Caco-2 (cell line): ENCODE measurements around the gene PLEKHG5. TPM values are rescaled to one million over a fixed set of nuclear protein-coding genes. Genes with fewer than 3 reads are reported as not detected.

ENCODE experiments used
- BruUV-seq: library from RNA; stranded (reverse); fragments of 400-500 nt; replicated peaks from 2 replicates; lab custom pipeline; 2021; lab: Mats Ljungman, UMichigan
- CTCF ChIA-PET: fragments of 300-600 bp; sonication (Branson Sonifier 250); formaldehyde crosslinking; loops from one replicate; lab custom pipeline; 2022; ENCODE audit warnings: antibody characterized with exemption; lab: Charles Lee
- POLR2A ChIA-PET: fragments of 300-600 bp; sonication (Branson Sonifier 250); formaldehyde crosslinking; loops from one replicate; lab custom pipeline; 2022; ENCODE audit warnings: antibody characterized with exemption; lab: Charles Lee
- DNase-seq, 2 experiments: peaks; one replicate each; pipeline versions ENCODE4 v3.0.0 to v3.0.0-alpha.2; 2020 to 2022
- H3K27me3 ChIP-seq: replicated peaks from 2 replicates; pipeline ENCODE4 v1.6.0; 2011; ENCODE audit warnings: low read length; ENCODE audit not compliant: control insufficient read depth, insufficient read depth
- H3K36me3 ChIP-seq: 2 replicates; pipeline ENCODE4 v1.5.1; 2011; ENCODE audit warnings: low read length; ENCODE audit not compliant: control insufficient read depth, insufficient read depth
- H3K4me1 ChIP-seq: fragments of 250-450 bp; sonication (Bioruptor Pico); 2 replicates; pipeline ENCODE4 v1.5.1; 2020; ENCODE audit warnings: mild to moderate bottlenecking
- H3K4me3 ChIP-seq: 2 replicates; pipeline ENCODE4 v1.5.1; 2011; ENCODE audit warnings: low read depth, mild to moderate bottlenecking, control low read depth, low read length
- H3K9me3 ChIP-seq: fragments of 250-450 bp; sonication (Bioruptor Pico); 2 replicates; pipeline ENCODE4 v1.5.1; 2020; ENCODE audit warnings: mild to moderate bottlenecking, moderate library complexity
- H3K27ac Mint-ChIP-seq: one replicate; pipeline ENCODE4 v1.8.0; 2022; ENCODE audit warnings: mixed read lengths; ENCODE audit not compliant: unreplicated experiment
- H3K27me3 Mint-ChIP-seq: one replicate; pipeline ENCODE4 v1.8.0; 2022; ENCODE audit warnings: mixed read lengths; ENCODE audit not compliant: insufficient read depth, unreplicated experiment
- H3K36me3 Mint-ChIP-seq: one replicate; pipeline ENCODE4 v1.8.0; 2022; ENCODE audit warnings: mild to moderate bottlenecking, mixed read lengths; ENCODE audit not compliant: insufficient read depth, unreplicated experiment
- H3K4me1 Mint-ChIP-seq: one replicate; pipeline ENCODE4 v1.8.0; 2022; ENCODE audit warnings: low read depth, mixed read lengths; ENCODE audit not compliant: unreplicated experiment
- H3K4me3 Mint-ChIP-seq: one replicate; pipeline ENCODE4 v1.8.0; 2022; ENCODE audit warnings: mild to moderate bottlenecking, moderate library complexity, mixed read lengths; ENCODE audit not compliant: unreplicated experiment
- H3K9me3 Mint-ChIP-seq: one replicate; pipeline ENCODE4 v1.8.0; 2022; ENCODE audit warnings: mixed read lengths; ENCODE audit not compliant: unreplicated experiment
- intact Hi-C: fragments of 100-400 bp; cut with micrococcal nuclease; formaldehyde crosslinking; loops from one replicate; pipeline ENCODE4 v1.10.0; 2022; ENCODE audit not compliant: unreplicated experiment
- total RNA-seq: library from RNA; stranded (reverse); gene quantifications from 2 replicates; pipeline ENCODE4 v1.2.3, GENCODE V29; 2022
- TF ChIP-seq, protein P1 (sequence below), 2 experiments: fragments of 200-600 bp in 1 of 2; IDR thresholded peaks; 1 replicate in 1 of 2; 2 replicates in 1 of 2; pipeline versions ENCODE4 v1.5.1 to v1.8.0; 2011 to 2022; ENCODE audit warnings: antibody characterized with exemption in 1 of 2, control low read depth in 1 of 2, inconsistent platforms in 1 of 2, low read depth in 1 of 2, low read length in 1 of 2, mild to moderate bottlenecking in 1 of 2, moderate library complexity in 1 of 2; ENCODE audit not compliant: insufficient read depth in 1 of 2, severe bottlenecking in 1 of 2, unreplicated experiment in 1 of 2

PLEKHG5 gene
- total RNA-seq, 1 experiment from 2014 or later = 12.2 TPM

DNA sequence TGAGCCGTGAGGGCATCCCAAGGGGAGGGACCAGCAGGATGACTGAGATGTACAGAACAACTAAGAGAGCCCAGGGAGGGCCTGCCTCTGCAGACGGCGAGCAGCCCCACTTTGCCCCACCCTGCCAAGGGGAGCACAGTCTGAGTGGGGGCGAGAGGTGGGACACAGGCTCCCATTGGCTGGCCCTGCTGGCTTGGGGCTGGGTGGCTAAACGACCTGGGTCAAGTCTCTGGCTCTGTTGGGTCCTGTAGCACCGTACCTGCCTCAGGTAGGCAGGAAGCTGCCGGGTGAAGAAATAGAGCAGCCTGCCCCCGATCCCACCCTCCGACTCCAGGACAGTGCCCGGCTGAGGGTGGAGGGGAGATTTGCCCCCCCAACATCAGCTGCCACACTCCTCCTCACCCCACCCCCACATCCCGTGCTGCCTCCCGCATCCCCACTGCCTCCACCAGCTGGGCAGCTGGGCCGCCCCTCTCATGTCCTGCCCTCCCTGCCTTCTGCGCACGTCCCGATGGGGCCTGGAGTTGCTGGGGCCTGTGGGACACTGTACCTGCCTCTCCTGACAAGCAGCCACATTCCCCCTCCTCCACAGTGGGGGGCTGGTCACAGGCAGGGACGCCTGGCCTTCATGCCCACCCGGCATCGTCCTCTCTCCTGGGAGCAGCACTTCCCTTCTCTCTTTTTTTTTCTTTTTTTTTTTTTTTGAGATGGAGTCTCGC lies 12.6 kb upstream of the PLEKHG5 start:
- H3K4me3 ChIP-seq = no peak overlapping the region
- CTCF ChIA-PET = interaction anchor here (0.7 kb wide), 1 partner anchor 19 kb away, joined by 6 read pairs; no protein-coding TSS in a partner anchor
- H3K27me3 ChIP-seq = no peaks in the 10 kb centered on the region
- TF ChIP-seq, protein P1, sequence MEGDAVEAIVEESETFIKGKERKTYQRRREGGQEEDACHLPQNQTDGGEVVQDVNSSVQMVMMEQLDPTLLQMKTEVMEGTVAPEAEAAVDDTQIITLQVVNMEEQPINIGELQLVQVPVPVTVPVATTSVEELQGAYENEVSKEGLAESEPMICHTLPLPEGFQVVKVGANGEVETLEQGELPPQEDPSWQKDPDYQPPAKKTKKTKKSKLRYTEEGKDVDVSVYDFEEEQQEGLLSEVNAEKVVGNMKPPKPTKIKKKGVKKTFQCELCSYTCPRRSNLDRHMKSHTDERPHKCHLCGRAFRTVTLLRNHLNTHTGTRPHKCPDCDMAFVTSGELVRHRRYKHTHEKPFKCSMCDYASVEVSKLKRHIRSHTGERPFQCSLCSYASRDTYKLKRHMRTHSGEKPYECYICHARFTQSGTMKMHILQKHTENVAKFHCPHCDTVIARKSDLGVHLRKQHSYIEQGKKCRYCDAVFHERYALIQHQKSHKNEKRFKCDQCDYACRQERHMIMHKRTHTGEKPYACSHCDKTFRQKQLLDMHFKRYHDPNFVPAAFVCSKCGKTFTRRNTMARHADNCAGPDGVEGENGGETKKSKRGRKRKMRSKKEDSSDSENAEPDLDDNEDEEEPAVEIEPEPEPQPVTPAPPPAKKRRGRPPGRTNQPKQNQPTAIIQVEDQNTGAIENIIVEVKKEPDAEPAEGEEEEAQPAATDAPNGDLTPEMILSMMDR (IDR thresholded peaks at IDR 0.05; ENCODE audit: insufficient read depth in 1 of 2, low read depth in 1 of 2, low read length in 1 of 2, severe bottlenecking in 1 of 2, unreplicated experiment in 1 of 2) = no peak
- intact Hi-C loops = no loop called here
- H3K9me3 ChIP-seq = no peaks in the 10 kb centered on the region
- no peak overlapping the region for H3K27ac Mint-ChIP-seq
- no peak for DNase-seq
- no peaks in the 10 kb centered on the region for H3K36me3 Mint-ChIP-seq
- H3K9me3 Mint-ChIP-seq = no peaks in the 10 kb centered on the region
- POLR2A ChIA-PET = no interaction called here
- BruUV-seq = no TSS peak
- no peak overlapping the region for H3K4me3 Mint-ChIP-seq
- no peaks in the 10 kb centered on the region for H3K27me3 Mint-ChIP-seq
- H3K4me1 Mint-ChIP-seq = no peaks in the 10 kb centered on the region
- H3K4me1 ChIP-seq = no peaks in the 10 kb centered on the region
- H3K36me3 ChIP-seq = no peaks in the 10 kb centered on the region

DNA sequence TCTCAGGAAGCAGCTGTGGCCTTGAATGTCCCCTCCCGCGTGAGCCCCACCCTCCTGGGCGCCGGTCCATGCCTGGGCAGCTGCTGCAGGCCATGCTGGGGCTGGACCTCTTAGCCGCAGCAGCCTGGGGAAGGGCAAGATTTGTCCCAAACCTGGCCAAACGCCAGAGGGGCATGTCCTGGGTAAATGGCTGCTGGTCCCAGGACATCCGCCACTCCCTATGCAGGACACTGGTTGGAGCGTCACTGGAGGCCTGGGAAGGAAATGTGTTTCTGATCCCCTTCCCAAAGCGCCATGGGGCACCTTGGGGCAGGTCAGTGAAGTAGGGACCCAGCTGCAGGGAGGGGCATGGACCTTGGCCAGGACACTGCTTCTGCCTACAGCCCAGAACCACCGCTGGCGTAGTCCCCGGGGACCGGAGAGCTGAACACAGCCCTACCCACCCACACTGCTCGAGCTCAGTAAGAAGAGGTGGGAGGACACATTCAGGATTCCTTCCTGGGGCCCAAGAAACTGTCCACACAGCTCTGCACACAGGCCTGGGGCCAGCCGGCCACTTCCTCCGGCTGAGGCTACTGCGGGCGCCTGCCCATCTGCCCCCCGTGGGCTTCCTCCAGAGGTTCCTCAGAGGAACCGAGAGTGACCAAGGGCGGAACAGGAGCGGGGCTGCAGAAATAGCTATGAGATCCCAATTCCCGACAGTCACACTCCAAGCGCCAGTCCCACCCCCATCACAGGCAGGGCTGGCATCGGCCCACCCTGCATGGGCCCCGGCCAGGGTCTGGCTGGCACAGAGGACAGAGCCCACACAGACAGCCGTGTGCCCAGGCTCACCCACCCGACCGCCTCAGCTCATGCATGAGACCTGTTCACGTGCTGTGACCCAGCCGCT lies 10.8 kb upstream of the PLEKHG5 start:
- Mint-ChIP-seq H3K4me3 (no peak overlapping the region), H3K9me3 (no peaks in the 10 kb centered on the region), H3K27me3 (no peaks in the 10 kb centered on the region), H3K4me1 (no peaks in the 10 kb centered on the region), H3K36me3 (no peaks in the 10 kb centered on the region), H3K27ac (no peak overlapping the region)
- intact Hi-C loops = no loop called here
- no peak for DNase-seq
- no peaks in the 10 kb centered on the region for H3K27me3 ChIP-seq
- no peaks in the 10 kb centered on the region for H3K4me1 ChIP-seq
- BruUV-seq = no TSS peak
- ChIA-PET POLR2A (no interaction called here), CTCF (no interaction called here)
- H3K36me3 ChIP-seq = no peaks in the 10 kb centered on the region
- TF ChIP-seq, protein P1 (IDR thresholded peaks at IDR 0.05; ENCODE audit: insufficient read depth in 1 of 2, low read depth in 1 of 2, low read length in 1 of 2, severe bottlenecking in 1 of 2, unreplicated experiment in 1 of 2) = no peak
- no peak overlapping the region for H3K4me3 ChIP-seq
- no peaks in the 10 kb centered on the region for H3K9me3 ChIP-seq

DNA sequence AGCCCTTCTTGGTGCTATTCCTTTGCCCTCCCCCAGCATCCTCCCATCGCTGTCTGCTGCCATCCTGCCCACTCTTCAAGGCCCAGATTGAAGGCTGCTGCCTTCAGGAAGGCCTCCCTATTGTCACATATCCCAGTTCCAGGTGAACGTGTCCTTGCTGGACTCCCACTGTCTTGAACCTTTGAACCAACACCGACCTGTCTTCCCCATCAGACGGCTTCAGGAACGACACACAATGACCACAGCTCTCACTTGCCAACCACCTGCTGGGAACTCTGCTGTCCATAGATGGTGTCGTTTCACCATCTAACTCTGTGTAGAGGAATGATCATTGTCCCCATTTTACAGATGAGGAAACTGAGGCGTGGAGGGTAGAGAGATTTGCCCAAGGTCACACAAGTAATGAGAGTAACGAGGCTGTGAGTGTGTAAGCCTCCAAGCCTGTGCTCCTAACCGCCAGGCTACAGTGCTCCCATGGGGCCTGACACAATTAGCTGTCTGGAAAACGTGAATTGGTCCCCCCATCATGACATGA lies 9.9 kb upstream of the PLEKHG5 start:
- H3K9me3 Mint-ChIP-seq = no peaks in the 10 kb centered on the region
- intact Hi-C loops = no loop called here
- H3K36me3 ChIP-seq = no peaks in the 10 kb centered on the region
- DNase-seq = no peak
- no peaks in the 10 kb centered on the region for H3K27me3 ChIP-seq
- H3K27me3 Mint-ChIP-seq = no peaks in the 10 kb centered on the region
- no peak overlapping the region for H3K27ac Mint-ChIP-seq
- ChIA-PET POLR2A (no interaction called here), CTCF (no interaction called here)
- TF ChIP-seq, protein P1 (IDR thresholded peaks at IDR 0.05; ENCODE audit: insufficient read depth in 1 of 2, low read depth in 1 of 2, low read length in 1 of 2, severe bottlenecking in 1 of 2, unreplicated experiment in 1 of 2) = no peak
- no peak overlapping the region for H3K4me3 ChIP-seq
- BruUV-seq = no TSS peak
- no peaks in the 10 kb centered on the region for H3K4me1 Mint-ChIP-seq
- H3K36me3 Mint-ChIP-seq = no peaks in the 10 kb centered on the region
- no peak overlapping the region for H3K4me3 Mint-ChIP-seq
- peaks cover 6% of the 10 kb centered on the region; the same call in 1 of the 2 replicates for H3K4me1 ChIP-seq
- no peaks in the 10 kb centered on the region for H3K9me3 ChIP-seq
